Activated T-helper 17 cell treated with anti-CD3 and anti-CD28 coated beads, Interleukin-2, amount 50 U/mL, for 72 hours (primary cell): ENCODE results near the gene HOXC10. TPM values are rescaled to one million over a fixed set of nuclear protein-coding genes. Genes with fewer than 3 reads are reported as not detected.

ENCODE experiments used
- ATAC-seq: fragments of 150-1000 bp; cut with Tn5 transposase; replicated peaks from 2 replicates; pipeline ENCODE4 v1.10.0; 2021; ENCODE audit warnings: mild to moderate bottlenecking, moderate library complexity
- H3K27ac Mint-ChIP-seq: one replicate; pipeline ENCODE4 v1.8.0; 2022; ENCODE audit warnings: mixed read lengths
- H3K27me3 Mint-ChIP-seq: one replicate; pipeline ENCODE4 v1.8.0; 2022; ENCODE audit warnings: mixed read lengths
- H3K36me3 Mint-ChIP-seq: one replicate; pipeline ENCODE4 v1.8.0; 2022; ENCODE audit warnings: low read depth, mild to moderate bottlenecking, mixed read lengths
- H3K4me1 Mint-ChIP-seq: one replicate; pipeline ENCODE4 v1.8.0; 2022; ENCODE audit warnings: mixed read lengths
- H3K4me3 Mint-ChIP-seq: one replicate; pipeline ENCODE4 v1.8.0; 2022; ENCODE audit warnings: mild to moderate bottlenecking, mixed read lengths
- H3K9me3 Mint-ChIP-seq: one replicate; pipeline ENCODE4 v1.8.0; 2022; ENCODE audit warnings: mixed read lengths
- total RNA-seq, 2 donors: library from RNA; stranded (reverse); gene quantifications; one replicate each; pipeline ENCODE4 v1.2.3, GENCODE V29; 2022

Gene HOXC10
- total RNA-seq, result not detected

DNA sequence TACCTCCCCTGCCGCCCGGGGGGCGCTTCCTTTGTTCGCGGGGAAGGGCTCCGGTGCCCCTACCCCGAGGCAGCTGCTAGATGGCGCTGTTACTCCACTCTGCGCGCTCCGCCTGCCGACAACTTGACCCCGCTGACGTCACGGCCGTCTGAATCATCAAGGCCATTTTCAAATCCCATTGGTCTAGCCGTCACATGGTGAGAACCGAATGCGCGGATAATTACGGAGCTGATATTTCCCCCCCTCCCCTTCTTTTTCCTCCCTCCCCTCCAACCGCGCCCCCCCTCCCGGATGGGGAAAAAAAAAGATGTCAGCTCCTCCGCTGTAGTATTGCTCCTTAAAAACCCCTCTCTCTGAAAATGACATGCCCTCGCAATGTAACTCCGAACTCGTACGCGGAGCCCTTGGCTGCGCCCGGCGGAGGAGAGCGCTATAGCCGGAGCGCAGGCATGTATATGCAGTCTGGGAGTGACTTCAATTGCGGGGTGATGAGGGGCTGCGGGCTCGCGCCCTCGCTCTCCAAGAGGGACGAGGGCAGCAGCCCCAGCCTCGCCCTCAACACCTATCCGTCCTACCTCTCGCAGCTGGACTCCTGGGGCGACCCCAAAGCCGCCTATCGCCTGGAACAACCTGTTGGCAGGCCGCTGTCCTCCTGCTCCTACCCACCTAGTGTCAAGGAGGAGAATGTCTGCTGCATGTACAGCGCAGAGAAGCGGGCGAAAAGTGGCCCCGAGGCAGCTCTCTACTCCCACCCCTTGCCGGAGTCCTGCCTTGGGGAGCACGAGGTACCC, at the start of gene HOXC10:
Gene HOXC10, plus strand, starts transcription at position 246 of the 791 bp plus-strand sequence. Its CDS starts 114 bp downstream, at position 360.
- H3K27me3 Mint-ChIP-seq, result peaks cover 84% of the 10 kb centered on the region
- no peak within 1 kb of the TSS for H3K27ac Mint-ChIP-seq
- H3K4me3 Mint-ChIP-seq, result peak within 1 kb of the TSS; percentile 39
- H3K4me1 Mint-ChIP-seq, result peaks cover 12% of the 10 kb centered on the region
- no peaks in the 10 kb centered on the region for H3K9me3 Mint-ChIP-seq
- peaks cover 22% of the 10 kb centered on the region for H3K36me3 Mint-ChIP-seq
- ATAC-seq, result peak; percentile 89

DNA sequence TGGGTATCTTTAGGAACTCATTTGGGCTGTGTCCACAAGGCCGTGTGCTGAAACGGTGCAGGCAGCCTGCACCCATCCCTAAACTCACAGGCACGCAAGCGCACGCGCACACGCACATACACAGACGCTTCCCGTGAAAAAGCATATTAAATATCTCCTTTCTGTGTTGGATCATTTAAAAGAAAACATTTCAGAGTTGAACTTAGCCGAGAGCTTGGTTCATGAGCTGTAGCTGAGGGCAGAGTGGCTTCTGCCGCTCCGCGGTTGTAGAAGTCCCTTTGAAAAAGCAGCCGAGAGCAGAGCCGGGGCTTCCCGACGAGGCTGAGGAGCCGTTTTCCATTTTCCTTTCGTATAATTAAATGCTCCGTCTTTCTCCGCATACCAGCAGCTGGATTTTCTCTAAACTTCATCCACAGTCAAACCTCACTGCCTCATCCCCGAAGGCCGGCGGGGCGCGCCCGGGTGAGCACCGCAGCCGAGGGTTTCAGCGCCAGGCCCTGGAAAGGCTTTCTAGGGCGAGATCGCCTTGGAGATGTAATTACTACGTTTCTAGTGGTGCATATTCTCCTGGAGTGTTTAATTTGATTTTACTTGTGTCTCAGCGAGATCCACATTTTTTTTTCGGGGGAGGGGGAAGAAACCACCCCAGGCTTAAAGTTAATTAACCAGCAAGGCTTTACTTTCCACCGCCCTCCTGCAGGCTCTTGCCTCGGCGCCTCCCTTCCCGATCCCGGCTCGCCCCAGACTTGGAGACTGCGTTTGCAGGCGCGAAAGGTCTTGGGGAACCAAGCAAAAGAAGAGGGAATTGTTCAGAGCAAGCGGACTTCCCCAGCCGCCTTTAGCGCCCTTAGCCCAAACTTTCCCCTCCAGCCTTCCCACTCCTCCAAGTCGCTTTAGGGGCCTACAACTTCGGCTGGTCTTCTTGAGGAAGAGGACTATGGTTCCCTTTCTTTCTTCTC, 49.3 kb upstream of the HOXC10 start:
- Mint-ChIP-seq H3K27me3 (peaks cover 82% of the 10 kb centered on the region), H3K4me1 (no peaks in the 10 kb centered on the region), H3K4me3 (peak overlapping the region; percentile 12), H3K9me3 (no peaks in the 10 kb centered on the region), H3K36me3 (no peaks in the 10 kb centered on the region), H3K27ac (no peak overlapping the region)
- no peak for ATAC-seq

DNA sequence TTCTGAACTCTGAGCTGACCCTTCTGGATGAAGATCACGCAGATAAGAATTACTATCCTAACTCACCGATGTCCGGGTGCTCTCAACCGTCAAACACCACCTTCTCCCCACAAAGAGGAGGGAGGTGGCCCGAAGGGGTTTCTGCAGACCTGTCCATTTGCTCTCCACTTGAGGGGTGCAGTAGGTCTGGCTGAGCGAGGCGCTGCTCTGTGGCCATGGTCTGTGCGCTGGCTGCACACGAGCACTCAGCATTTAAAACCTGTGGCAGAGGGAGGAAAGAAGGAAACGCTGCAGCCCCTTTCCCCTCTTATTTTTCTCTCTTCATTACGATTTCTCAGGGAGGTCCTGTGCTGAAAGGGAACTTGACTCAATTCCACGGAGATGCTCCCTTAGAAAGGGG, 47.8 kb upstream of the HOXC10 start:
- H3K9me3 Mint-ChIP-seq, result no peaks in the 10 kb centered on the region
- no peak for ATAC-seq
- no peaks in the 10 kb centered on the region for H3K36me3 Mint-ChIP-seq
- peaks cover 81% of the 10 kb centered on the region for H3K27me3 Mint-ChIP-seq
- H3K4me1 Mint-ChIP-seq, result no peaks in the 10 kb centered on the region
- H3K27ac Mint-ChIP-seq, result no peak overlapping the region
- H3K4me3 Mint-ChIP-seq, result no peak overlapping the region

DNA sequence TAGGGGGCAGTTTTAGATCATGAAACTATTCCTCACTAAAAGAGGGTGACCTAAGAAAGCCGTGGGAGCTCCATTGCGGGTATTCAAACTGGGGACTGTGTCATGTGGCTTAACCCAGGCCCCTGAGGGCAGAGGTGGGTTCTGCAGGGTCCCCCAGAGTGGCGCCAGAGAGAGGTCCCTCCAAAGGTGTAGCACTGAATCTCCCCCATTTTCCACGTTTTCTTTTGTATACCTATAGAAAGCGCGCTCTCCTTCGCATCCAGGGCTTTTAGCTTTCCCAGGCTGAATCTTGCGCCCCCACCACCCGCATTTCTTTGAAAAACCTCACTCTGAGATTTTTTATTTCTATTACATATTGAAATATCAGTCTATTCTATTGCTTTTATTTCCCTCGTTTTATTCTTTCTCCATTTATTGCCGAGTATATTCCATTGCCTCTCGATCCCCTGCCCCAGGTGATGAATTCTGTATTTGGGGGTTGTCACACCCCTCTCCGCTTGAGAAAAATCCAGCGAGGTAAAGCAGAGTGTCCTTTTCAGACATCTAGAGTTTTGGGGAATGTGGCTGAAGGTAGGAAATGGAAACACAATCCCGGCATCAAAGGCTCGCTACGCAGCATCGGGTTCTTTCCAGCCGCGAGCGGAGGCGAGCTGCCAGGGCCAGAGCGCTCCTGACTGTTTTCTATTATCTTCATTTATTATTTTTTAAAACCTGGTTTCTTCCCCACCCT, 47.2 kb upstream of the HOXC10 start:
- no peak for ATAC-seq
- no peaks in the 10 kb centered on the region for H3K4me1 Mint-ChIP-seq

DNA sequence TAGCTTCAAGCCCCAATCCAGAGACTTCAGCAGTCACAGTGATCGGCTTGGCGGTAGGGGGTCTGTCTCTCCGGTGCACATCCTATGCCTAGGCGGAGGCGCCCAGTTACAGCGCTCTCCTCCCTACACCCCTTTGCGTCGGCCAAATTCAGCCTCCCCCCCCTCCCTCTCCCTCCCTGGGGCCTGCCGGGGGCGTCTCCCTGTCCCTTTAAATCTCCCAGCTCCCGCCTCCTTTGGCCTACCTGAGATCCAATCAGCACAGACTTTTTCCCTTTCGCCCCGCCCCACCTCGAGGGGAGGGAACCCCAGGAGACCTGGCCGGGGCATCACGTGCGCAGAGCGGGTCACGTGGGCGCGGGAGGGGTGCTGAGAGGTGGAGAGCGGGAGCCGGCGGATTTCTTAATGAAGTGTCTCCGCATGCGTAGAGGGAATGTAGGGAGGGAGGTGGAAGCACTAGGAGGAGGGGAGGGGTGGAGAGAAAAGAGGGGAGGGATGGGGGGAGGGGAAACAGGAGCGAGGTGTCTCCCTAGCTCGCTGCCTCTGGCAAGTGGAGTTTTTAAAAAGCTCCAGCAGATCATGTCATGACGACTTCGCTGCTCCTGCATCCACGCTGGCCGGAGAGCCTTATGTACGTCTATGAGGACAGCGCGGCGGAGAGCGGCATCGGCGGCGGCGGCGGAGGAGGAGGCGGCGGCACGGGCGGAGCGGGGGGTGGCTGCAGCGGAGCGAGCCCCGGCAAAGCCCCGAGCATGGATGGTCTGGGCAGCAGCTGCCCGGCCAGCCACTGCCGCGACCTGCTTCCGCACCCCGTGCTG, 46.4 kb upstream of the HOXC10 start, which contains the start of gene HOXC13:
Gene HOXC13, plus strand, starts transcription at position 506 of the 815 bp plus-strand sequence. Its CDS starts 76 bp downstream, at position 582.
- Mint-ChIP-seq H3K9me3 (no peaks in the 10 kb centered on the region), H3K27ac (no peak within 1 kb of the TSS), H3K27me3 (peaks cover 80% of the 10 kb centered on the region), H3K36me3 (no peaks in the 10 kb centered on the region), H3K4me1 (no peaks in the 10 kb centered on the region), H3K4me3 (no peak within 1 kb of the TSS)
- no peak for ATAC-seq

More for the DNA sequence above, 47.2 kb upstream of the HOXC10 start:
- Mint-ChIP-seq H3K9me3 (no peaks in the 10 kb centered on the region), H3K4me3 (no peak overlapping the region), H3K36me3 (no peaks in the 10 kb centered on the region), H3K27ac (no peak overlapping the region), H3K27me3 (peaks cover 81% of the 10 kb centered on the region)

DNA sequence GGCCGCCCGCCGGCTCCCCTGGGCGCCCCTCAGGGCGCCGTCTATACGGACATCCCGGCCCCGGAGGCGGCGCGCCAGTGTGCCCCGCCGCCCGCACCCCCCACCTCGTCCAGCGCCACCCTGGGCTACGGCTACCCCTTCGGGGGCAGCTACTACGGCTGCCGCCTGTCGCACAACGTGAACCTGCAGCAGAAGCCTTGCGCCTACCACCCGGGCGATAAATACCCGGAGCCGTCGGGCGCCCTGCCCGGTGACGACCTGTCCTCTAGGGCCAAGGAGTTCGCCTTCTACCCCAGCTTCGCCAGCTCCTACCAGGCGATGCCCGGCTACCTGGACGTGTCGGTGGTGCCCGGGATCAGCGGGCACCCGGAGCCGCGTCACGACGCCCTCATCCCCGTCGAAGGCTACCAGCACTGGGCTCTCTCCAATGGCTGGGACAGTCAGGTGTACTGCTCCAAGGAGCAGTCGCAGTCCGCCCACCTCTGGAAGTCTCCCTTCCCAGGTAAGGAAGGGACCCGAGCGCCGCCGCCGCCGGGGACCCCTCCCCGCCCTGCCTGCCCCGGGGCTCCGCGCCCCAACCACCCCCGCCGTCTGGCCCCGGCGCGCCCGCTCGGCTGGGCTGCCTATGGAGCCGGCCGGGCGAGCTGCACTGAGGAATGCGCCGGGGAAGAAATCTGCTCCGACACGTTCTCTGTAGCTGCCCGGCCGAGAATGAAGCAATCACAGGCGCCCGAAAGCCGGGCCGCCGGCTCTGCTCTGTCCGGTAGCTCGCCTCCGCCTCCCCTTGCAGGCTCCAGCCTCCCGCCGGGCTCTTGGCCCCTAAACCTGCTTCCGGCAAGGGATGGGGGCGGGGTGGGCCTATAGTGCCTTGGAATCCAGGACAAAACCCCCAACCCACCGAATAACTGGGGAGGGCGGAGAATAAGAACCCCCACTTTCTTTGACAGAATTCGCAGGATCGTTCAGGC, 45.5 kb upstream of the HOXC10 start:
- no peak for ATAC-seq
- Mint-ChIP-seq H3K4me3 (no peak overlapping the region), H3K27me3 (peaks cover 80% of the 10 kb centered on the region), H3K4me1 (no peaks in the 10 kb centered on the region), H3K9me3 (no peaks in the 10 kb centered on the region), H3K27ac (no peak overlapping the region), H3K36me3 (no peaks in the 10 kb centered on the region)

DNA sequence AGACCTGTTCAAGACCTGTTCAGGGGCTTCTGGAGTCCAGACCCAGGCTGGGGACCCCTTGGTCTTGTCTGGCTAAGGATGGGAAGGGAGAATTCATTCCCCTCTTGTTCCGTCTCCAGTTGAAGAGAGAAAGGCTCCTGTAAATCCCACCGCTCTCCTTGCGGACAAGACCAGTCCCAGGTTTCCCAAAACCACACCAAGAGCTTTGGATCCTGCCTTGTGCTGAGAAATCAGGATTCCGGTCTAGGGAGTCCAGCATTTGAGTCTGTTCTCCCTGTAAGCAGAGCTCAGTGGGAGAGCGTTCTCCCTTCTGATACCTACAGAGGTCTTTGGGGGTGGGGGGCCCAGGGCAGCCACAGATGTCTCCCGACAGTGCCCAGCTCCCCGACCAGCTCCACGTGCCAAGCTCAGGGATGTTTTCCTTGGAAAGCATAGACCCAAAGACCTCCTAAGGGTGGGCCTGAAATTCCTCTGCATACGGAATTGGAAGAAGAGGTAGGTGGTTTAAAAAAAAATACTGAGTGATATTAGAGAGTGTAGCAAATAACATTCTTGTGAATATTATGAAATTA, 44.4 kb upstream of the HOXC10 start:
- Mint-ChIP-seq H3K27me3 (peaks cover 77% of the 10 kb centered on the region), H3K36me3 (no peaks in the 10 kb centered on the region)
- ATAC-seq, result no peak

DNA sequence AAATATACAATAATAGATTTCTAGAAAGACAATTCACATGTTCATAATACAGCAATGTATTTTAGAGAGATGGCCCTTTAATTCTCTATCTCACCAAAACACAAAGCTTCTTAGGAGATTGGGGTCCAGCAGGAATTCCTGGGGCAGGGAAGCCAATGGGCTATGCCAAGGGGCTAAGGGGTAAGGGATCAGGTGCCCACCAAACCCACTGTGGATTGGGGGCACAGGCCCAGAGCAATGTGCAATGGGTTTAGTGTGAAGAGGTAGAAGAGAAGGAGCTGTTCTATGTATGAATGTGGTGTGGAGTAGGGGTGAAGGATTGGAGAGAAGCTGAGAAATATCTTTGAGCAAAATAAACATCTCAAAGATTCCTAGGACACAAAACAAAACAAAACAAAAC, 43.8 kb upstream of the HOXC10 start:
- H3K9me3 Mint-ChIP-seq, result no peaks in the 10 kb centered on the region
- no peaks in the 10 kb centered on the region for H3K36me3 Mint-ChIP-seq
- H3K27ac Mint-ChIP-seq, result no peak overlapping the region
- H3K27me3 Mint-ChIP-seq, result peaks cover 77% of the 10 kb centered on the region
- no peak for ATAC-seq
- no peaks in the 10 kb centered on the region for H3K4me1 Mint-ChIP-seq
- H3K4me3 Mint-ChIP-seq, result no peak overlapping the region

More for the DNA sequence above, 44.4 kb upstream of the HOXC10 start:
- H3K4me3 Mint-ChIP-seq, result no peak overlapping the region
- no peaks in the 10 kb centered on the region for H3K4me1 Mint-ChIP-seq
- no peaks in the 10 kb centered on the region for H3K9me3 Mint-ChIP-seq
- no peak overlapping the region for H3K27ac Mint-ChIP-seq

DNA sequence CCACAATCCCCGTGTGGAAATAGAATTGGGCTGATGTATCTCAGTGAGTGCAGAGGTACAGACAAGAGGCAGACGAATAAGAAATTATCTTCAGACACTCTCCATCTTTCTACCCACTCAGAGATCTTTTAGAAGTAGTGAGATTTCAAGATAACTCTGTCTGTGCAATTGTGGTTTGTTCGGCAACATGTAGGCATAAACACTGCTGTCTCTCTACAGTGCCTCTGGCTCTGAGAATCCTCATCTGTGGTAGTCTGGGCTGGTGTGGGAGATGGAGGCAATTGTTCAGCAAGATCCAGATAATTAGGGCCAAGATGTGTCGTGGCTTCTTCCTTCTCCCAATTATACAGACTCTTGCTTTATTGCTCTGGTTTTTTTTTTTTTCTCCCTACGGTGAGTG, 43.2 kb upstream of the HOXC10 start:
- Mint-ChIP-seq H3K9me3 (no peaks in the 10 kb centered on the region), H3K4me1 (no peaks in the 10 kb centered on the region)

DNA sequence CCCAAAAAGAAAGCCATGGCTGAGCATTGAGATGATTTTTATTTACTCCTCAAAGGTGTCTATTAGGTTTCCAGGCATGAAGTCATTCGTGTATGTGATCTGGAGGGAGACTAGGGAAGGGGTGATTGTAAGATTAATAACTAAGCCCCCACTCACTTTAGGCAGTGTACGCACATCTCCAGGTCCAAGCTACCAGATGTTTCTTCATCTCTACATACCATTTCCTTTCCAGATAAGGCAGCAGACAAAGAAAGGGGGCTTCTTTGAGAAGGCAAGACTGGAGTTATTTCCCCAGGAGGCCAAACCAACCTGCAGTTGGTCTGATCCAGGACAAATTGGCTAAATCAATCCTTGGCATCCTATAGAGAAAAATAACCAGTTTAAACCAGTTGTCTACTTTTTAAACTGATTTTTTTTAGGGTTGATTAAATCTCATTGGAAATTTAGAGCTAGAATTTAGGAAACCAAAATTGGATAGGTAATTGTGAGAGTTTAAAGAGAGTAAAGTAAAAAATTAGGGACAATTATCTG, 42.4 kb upstream of the HOXC10 start:
- ATAC-seq, result no peak
- no peak overlapping the region for H3K4me3 Mint-ChIP-seq
- no peaks in the 10 kb centered on the region for H3K36me3 Mint-ChIP-seq
- H3K9me3 Mint-ChIP-seq, result no peaks in the 10 kb centered on the region
- H3K4me1 Mint-ChIP-seq, result no peaks in the 10 kb centered on the region
- no peak overlapping the region for H3K27ac Mint-ChIP-seq
- peaks cover 77% of the 10 kb centered on the region for H3K27me3 Mint-ChIP-seq

More for the DNA sequence above, 43.2 kb upstream of the HOXC10 start:
- peaks cover 77% of the 10 kb centered on the region for H3K27me3 Mint-ChIP-seq
- ATAC-seq, result no peak
- no peak overlapping the region for H3K27ac Mint-ChIP-seq
- no peak overlapping the region for H3K4me3 Mint-ChIP-seq
- no peaks in the 10 kb centered on the region for H3K36me3 Mint-ChIP-seq

DNA sequence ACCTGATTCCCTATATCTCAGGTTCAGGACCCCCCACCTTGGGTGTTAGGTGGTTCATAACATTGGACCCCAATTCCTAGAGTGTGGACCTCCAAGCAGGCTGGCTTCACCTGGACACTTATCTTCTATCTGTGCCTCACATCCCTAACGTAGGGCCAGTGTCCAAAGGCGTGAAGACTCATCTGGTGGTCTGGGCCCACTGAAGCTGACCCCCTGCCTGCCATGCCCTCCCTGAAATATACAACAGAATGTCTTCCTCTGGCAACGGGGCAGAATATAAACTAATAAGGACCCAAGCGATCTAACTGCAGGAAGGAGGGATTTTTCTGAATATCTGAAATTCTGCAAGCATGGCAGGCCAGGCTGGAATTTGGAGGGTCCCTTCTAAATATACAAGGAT, 40.7 kb upstream of the HOXC10 start:
- Mint-ChIP-seq H3K4me3 (no peak overlapping the region), H3K27ac (no peak overlapping the region), H3K9me3 (no peaks in the 10 kb centered on the region), H3K27me3 (peaks cover 81% of the 10 kb centered on the region), H3K4me1 (no peaks in the 10 kb centered on the region), H3K36me3 (no peaks in the 10 kb centered on the region)
- ATAC-seq, result no peak
